ENCODE results near the gene FAM107A.

FAM107A gene

GRCh38 chr3:58576716-58577115 lies 475 bp downstream of the FAM107A start:
- no peaks in the 10 kb centered on the region for H4K20me1 ChIP-seq (ENCODE audit: insufficient read depth, low read length, poor library complexity, severe bottlenecking)
- no peaks in the 10 kb centered on the region for H3K36me3 ChIP-seq (ENCODE audit: insufficient read depth, low read length)
- H2AFZ ChIP-seq (ENCODE audit: low read length): no peak overlapping the region
- no peaks in the 10 kb centered on the region for H3K79me2 ChIP-seq (ENCODE audit: insufficient read depth, low read length)
- H3K4me1 ChIP-seq (ENCODE audit: insufficient read depth, low read length, poor library complexity, severe bottlenecking): no peaks in the 10 kb centered on the region
- TF ChIP-seq, protein P1, sequence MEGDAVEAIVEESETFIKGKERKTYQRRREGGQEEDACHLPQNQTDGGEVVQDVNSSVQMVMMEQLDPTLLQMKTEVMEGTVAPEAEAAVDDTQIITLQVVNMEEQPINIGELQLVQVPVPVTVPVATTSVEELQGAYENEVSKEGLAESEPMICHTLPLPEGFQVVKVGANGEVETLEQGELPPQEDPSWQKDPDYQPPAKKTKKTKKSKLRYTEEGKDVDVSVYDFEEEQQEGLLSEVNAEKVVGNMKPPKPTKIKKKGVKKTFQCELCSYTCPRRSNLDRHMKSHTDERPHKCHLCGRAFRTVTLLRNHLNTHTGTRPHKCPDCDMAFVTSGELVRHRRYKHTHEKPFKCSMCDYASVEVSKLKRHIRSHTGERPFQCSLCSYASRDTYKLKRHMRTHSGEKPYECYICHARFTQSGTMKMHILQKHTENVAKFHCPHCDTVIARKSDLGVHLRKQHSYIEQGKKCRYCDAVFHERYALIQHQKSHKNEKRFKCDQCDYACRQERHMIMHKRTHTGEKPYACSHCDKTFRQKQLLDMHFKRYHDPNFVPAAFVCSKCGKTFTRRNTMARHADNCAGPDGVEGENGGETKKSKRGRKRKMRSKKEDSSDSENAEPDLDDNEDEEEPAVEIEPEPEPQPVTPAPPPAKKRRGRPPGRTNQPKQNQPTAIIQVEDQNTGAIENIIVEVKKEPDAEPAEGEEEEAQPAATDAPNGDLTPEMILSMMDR (conservative IDR thresholded peaks at IDR 0.05; ENCODE audit: low read length): no peak
- H3K9ac ChIP-seq (ENCODE audit: low read depth, low read length, poor library complexity, severe bottlenecking): no peak overlapping the region
- no peaks in the 10 kb centered on the region for H3K27me3 ChIP-seq (ENCODE audit: insufficient read depth, low read length, poor library complexity, severe bottlenecking)
- no peaks in the 10 kb centered on the region for H3K9me3 ChIP-seq (ENCODE audit: insufficient read depth, low read depth, low read length)
- H3K4me3 ChIP-seq (ENCODE audit: low read length, poor library complexity, severe bottlenecking): no peak overlapping the region
- H3F3A ChIP-seq (ENCODE audit: low read depth): no peaks in the 10 kb centered on the region
- no peak overlapping the region for H3K4me2 ChIP-seq (ENCODE audit: low read depth, low read length, poor library complexity, severe bottlenecking)
- no peaks in the 10 kb centered on the region for H3K9me2 ChIP-seq (replicated peaks; ENCODE audit: low read depth, low read length)

- no peaks in the 10 kb centered on the region for H3K79me2 ChIP-seq (ENCODE audit: insufficient read depth, low read length)
- no peak overlapping the region for H3K9ac ChIP-seq (ENCODE audit: low read depth, low read length, poor library complexity, severe bottlenecking)
- no peaks in the 10 kb centered on the region for H3K4me1 ChIP-seq (ENCODE audit: insufficient read depth, low read length, poor library complexity, severe bottlenecking)
- H3F3A ChIP-seq (ENCODE audit: low read depth): no peaks in the 10 kb centered on the region
- H3K4me3 ChIP-seq (ENCODE audit: low read length, poor library complexity, severe bottlenecking): no peak overlapping the region
- H3K4me2 ChIP-seq (ENCODE audit: low read depth, low read length, poor library complexity, severe bottlenecking): no peak overlapping the region
- no peaks in the 10 kb centered on the region for H4K20me1 ChIP-seq (ENCODE audit: insufficient read depth, low read length, poor library complexity, severe bottlenecking)
- no peaks in the 10 kb centered on the region for H3K36me3 ChIP-seq (ENCODE audit: insufficient read depth, low read length)
- no peaks in the 10 kb centered on the region for H3K9me3 ChIP-seq (ENCODE audit: insufficient read depth, low read depth, low read length)
- H2AFZ ChIP-seq (ENCODE audit: low read length): no peak overlapping the region
- TF ChIP-seq, protein P1 (conservative IDR thresholded peaks at IDR 0.05; ENCODE audit: low read length): no peak
- no peak for TF ChIP-seq EZH2phosphoT487 (IDR thresholded peaks at IDR 0.05; ENCODE audit: borderline replicate concordance)
- H3K9me2 ChIP-seq (replicated peaks; ENCODE audit: low read depth, low read length): no peaks in the 10 kb centered on the region
- no peaks in the 10 kb centered on the region for H3K27me3 ChIP-seq (ENCODE audit: insufficient read depth, low read length, poor library complexity, severe bottlenecking)
Measured at GRCh38 chr3:58575971-58576652, 1.1 kb downstream of the FAM107A start.

DNA sequence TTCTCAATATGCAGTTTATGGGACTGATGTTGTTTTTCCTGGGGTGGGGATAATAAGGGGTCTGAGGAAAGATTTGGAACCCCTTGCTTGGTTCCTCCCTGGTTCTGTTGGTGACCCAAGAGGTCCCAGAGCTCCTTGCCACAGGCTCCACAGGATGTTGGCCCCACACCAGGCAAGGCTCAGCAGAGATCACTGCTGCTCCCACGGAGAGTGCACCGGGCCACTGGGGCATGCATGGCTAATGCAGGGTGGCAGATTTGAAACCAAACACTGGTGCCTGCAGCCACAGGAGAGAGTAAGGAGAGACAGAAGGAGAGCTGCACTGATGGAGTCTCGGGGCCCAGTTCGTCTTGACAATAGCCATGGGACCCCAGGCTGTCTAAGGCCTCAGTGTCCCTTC lies 2.5 kb downstream of the FAM107A start:
- no peak for TF ChIP-seq EZH2phosphoT487 (IDR thresholded peaks at IDR 0.05; ENCODE audit: borderline replicate concordance)
- TF ChIP-seq, protein P1 (conservative IDR thresholded peaks at IDR 0.05; ENCODE audit: low read length): no peak
- no peaks in the 10 kb centered on the region for H3K9me2 ChIP-seq (replicated peaks; ENCODE audit: low read depth, low read length)
- H2AFZ ChIP-seq (ENCODE audit: low read length): no peak overlapping the region
- no peaks in the 10 kb centered on the region for H3K27me3 ChIP-seq (ENCODE audit: insufficient read depth, low read length, poor library complexity, severe bottlenecking)
- no peaks in the 10 kb centered on the region for H4K20me1 ChIP-seq (ENCODE audit: insufficient read depth, low read length, poor library complexity, severe bottlenecking)
- no peaks in the 10 kb centered on the region for H3F3A ChIP-seq (ENCODE audit: low read depth)
- H3K9me3 ChIP-seq (ENCODE audit: insufficient read depth, low read depth, low read length): no peaks in the 10 kb centered on the region
- no peak overlapping the region for H3K4me2 ChIP-seq (ENCODE audit: low read depth, low read length, poor library complexity, severe bottlenecking)
- no peaks in the 10 kb centered on the region for H3K79me2 ChIP-seq (ENCODE audit: insufficient read depth, low read length)
- H3K4me1 ChIP-seq (ENCODE audit: insufficient read depth, low read length, poor library complexity, severe bottlenecking): no peaks in the 10 kb centered on the region
- H3K36me3 ChIP-seq (ENCODE audit: insufficient read depth, low read length): no peaks in the 10 kb centered on the region
- H3K4me3 ChIP-seq (ENCODE audit: low read length, poor library complexity, severe bottlenecking): no peak overlapping the region
- H3K9ac ChIP-seq (ENCODE audit: low read depth, low read length, poor library complexity, severe bottlenecking): no peak overlapping the region

Measured in Loucy (cell line).